ENCODE results near the gene OTOP2.

- TF ChIP-seq USF1 (IDR thresholded peaks at IDR 0.05; ENCODE audit: borderline replicate concordance, extremely low read length, insufficient read depth, low read depth, low read length) (no peak), HDAC2 (IDR thresholded peaks at IDR 0.05) (no peak), NR2C2 (IDR thresholded peaks at IDR 0.05; ENCODE audit: borderline replicate concordance, control insufficient read depth, insufficient read length, low read depth) (no peak), FOXK2 (IDR thresholded peaks at IDR 0.05) (no peak), POLR2A (IDR thresholded peaks at IDR 0.05; ENCODE audit: low read depth, low read length) (peak; percentile 72), EP300 (IDR thresholded peaks at IDR 0.05; ENCODE audit: borderline replicate concordance in 1 of 2, control insufficient read depth in 1 of 2, low read depth in 2 of 2, low read length in 2 of 2) (no peak), CREM (IDR thresholded peaks at IDR 0.05; ENCODE audit: low read depth) (no peak), EZH2 (IDR thresholded peaks at IDR 0.05; ENCODE audit: borderline replicate concordance, control insufficient read depth, low read depth, low read length) (no peak), CHD2 (IDR thresholded peaks at IDR 0.05; ENCODE audit: borderline replicate concordance, low read depth, low read length) (no peak)
- TF ChIP-seq, protein P1, sequence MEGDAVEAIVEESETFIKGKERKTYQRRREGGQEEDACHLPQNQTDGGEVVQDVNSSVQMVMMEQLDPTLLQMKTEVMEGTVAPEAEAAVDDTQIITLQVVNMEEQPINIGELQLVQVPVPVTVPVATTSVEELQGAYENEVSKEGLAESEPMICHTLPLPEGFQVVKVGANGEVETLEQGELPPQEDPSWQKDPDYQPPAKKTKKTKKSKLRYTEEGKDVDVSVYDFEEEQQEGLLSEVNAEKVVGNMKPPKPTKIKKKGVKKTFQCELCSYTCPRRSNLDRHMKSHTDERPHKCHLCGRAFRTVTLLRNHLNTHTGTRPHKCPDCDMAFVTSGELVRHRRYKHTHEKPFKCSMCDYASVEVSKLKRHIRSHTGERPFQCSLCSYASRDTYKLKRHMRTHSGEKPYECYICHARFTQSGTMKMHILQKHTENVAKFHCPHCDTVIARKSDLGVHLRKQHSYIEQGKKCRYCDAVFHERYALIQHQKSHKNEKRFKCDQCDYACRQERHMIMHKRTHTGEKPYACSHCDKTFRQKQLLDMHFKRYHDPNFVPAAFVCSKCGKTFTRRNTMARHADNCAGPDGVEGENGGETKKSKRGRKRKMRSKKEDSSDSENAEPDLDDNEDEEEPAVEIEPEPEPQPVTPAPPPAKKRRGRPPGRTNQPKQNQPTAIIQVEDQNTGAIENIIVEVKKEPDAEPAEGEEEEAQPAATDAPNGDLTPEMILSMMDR (IDR thresholded peaks at IDR 0.05 in 2 of 3, conservative IDR thresholded peaks at IDR 0.05 in 1 of 3; ENCODE audit: control insufficient read depth in 2 of 3, extremely low read depth in 1 of 3, insufficient read depth in 1 of 3, low read depth in 3 of 3, low read length in 3 of 3) = no peak
- TF ChIP-seq, protein P2, sequence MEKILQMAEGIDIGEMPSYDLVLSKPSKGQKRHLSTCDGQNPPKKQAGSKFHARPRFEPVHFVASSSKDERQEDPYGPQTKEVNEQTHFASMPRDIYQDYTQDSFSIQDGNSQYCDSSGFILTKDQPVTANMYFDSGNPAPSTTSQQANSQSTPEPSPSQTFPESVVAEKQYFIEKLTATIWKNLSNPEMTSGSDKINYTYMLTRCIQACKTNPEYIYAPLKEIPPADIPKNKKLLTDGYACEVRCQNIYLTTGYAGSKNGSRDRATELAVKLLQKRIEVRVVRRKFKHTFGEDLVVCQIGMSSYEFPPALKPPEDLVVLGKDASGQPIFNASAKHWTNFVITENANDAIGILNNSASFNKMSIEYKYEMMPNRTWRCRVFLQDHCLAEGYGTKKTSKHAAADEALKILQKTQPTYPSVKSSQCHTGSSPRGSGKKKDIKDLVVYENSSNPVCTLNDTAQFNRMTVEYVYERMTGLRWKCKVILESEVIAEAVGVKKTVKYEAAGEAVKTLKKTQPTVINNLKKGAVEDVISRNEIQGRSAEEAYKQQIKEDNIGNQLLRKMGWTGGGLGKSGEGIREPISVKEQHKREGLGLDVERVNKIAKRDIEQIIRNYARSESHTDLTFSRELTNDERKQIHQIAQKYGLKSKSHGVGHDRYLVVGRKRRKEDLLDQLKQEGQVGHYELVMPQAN (conservative IDR thresholded peaks at IDR 0.05) = no peak; the same call in 1 of the 2 replicates
- TF ChIP-seq, protein P3, sequence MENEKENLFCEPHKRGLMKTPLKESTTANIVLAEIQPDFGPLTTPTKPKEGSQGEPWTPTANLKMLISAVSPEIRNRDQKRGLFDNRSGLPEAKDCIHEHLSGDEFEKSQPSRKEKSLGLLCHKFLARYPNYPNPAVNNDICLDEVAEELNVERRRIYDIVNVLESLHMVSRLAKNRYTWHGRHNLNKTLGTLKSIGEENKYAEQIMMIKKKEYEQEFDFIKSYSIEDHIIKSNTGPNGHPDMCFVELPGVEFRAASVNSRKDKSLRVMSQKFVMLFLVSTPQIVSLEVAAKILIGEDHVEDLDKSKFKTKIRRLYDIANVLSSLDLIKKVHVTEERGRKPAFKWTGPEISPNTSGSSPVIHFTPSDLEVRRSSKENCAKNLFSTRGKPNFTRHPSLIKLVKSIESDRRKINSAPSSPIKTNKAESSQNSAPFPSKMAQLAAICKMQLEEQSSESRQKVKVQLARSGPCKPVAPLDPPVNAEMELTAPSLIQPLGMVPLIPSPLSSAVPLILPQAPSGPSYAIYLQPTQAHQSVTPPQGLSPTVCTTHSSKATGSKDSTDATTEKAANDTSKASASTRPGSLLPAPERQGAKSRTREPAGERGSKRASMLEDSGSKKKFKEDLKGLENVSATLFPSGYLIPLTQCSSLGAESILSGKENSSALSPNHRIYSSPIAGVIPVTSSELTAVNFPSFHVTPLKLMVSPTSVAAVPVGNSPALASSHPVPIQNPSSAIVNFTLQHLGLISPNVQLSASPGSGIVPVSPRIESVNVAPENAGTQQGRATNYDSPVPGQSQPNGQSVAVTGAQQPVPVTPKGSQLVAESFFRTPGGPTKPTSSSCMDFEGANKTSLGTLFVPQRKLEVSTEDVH (IDR thresholded peaks at IDR 0.05; ENCODE audit: low read depth, partially characterized antibody) = no peak
Measured at GRCh38 chr17:74981979-74982662, 58.0 kb downstream of the OTOP2 start.

Measured in GM12878 (cell line).